OCI-LY1 (cell line): ENCODE data around the gene RNF214.

Experiments
- H2AFZ ChIP-seq: fragments of 200-600 bp; sonication (generic), shearing (Covaris generic); 2 replicates; pipeline ENCODE4 v1.6.0; 2014; ENCODE audit warnings: antibody characterized with exemption, mild to moderate bottlenecking, low read length
- H3F3A ChIP-seq: fragments of 200-600 bp; sonication (generic), shearing (Covaris generic); 2 replicates; pipeline ENCODE4 v1.6.0; 2014; ENCODE audit warnings: mild to moderate bottlenecking, antibody characterized with exemption, low read length, moderate library complexity; ENCODE audit not compliant: insufficient read depth
- H3K27ac ChIP-seq: fragments of 200-600 bp; sonication (generic); 2 replicates; pipeline ENCODE4 v1.5.1; 2014; ENCODE audit warnings: low read length, mixed run types, mild to moderate bottlenecking, low read depth; ENCODE audit not compliant: poor library complexity, severe bottlenecking
- H3K27me3 ChIP-seq: fragments of 200-600 bp; sonication (generic); 2 replicates; pipeline ENCODE4 v1.6.0; 2014; ENCODE audit warnings: antibody characterized with exemption, mild to moderate bottlenecking, low read length, moderate library complexity; ENCODE audit not compliant: insufficient read depth
- H3K36me3 ChIP-seq: fragments of 200-600 bp; sonication (generic); 2 replicates; pipeline ENCODE4 v1.6.1; 2014; ENCODE audit warnings: mild to moderate bottlenecking, antibody characterized with exemption, low read length, moderate library complexity, mixed read lengths; ENCODE audit not compliant: insufficient read depth
- H3K4me1 ChIP-seq: fragments of 200-600 bp; sonication (generic); 2 replicates; pipeline ENCODE4 v1.5.1; 2014; ENCODE audit warnings: mild to moderate bottlenecking, low read length, moderate library complexity; ENCODE audit not compliant: insufficient read depth, severe bottlenecking
- H3K4me2 ChIP-seq: fragments of 200-600 bp; sonication (generic), shearing (Covaris generic); 2 replicates; pipeline ENCODE4 v1.6.1; 2014; ENCODE audit warnings: low read length
- H3K4me3 ChIP-seq: fragments of 200-600 bp; sonication (generic); 2 replicates; pipeline ENCODE4 v1.5.1; 2014; ENCODE audit warnings: low read length, low read depth, mild to moderate bottlenecking, mixed read lengths; ENCODE audit not compliant: poor library complexity, severe bottlenecking
- H3K79me2 ChIP-seq: fragments of 200-600 bp; shearing (Covaris generic); 2 replicates; pipeline ENCODE4 v1.6.1; 2016; ENCODE audit warnings: mixed run types, low read length, mixed read lengths; ENCODE audit not compliant: insufficient read depth
- H3K9ac ChIP-seq: fragments of 200-600 bp; sonication (generic), shearing (Covaris generic); 2 replicates; pipeline ENCODE4 v1.6.1; 2014; ENCODE audit warnings: mild to moderate bottlenecking, low read length, mixed read lengths
- H3K9me2 ChIP-seq: fragments of 200-600 bp; sonication (generic), shearing (Covaris generic); 2 replicates; pipeline ENCODE4 v1.6.1; 2014; ENCODE audit warnings: low read depth, mild to moderate bottlenecking, low read length, mixed read lengths
- H3K9me3 ChIP-seq: fragments of 200-600 bp; shearing (Covaris generic); 2 replicates; pipeline ENCODE4 v1.6.1; 2014; ENCODE audit warnings: low read length, mixed read lengths
- H4K20me1 ChIP-seq: fragments of 200-600 bp; sonication (generic), shearing (Covaris generic); 2 replicates; pipeline ENCODE4 v1.6.0; 2016; ENCODE audit warnings: mild to moderate bottlenecking, low read length; ENCODE audit not compliant: insufficient read depth
- EZH2 ChIP-seq: fragments of 200-600 bp; sonication (generic), shearing (Covaris generic); IDR thresholded peaks from 2 replicates; pipeline ENCODE4 v1.8.0; 2017; ENCODE audit warnings: borderline replicate concordance, mixed run types, mild to moderate bottlenecking, antibody characterized with exemption, low read length, moderate library complexity, mixed read lengths
- TF ChIP-seq, protein P1 (sequence below): fragments of 200-600 bp; sonication (generic), shearing (Covaris generic); IDR thresholded peaks from 2 replicates; pipeline ENCODE4 v1.5.1; 2017; ENCODE audit warnings: mild to moderate bottlenecking, antibody characterized with exemption, low read length, moderate library complexity, mixed read lengths

RNF214 gene

DNA sequence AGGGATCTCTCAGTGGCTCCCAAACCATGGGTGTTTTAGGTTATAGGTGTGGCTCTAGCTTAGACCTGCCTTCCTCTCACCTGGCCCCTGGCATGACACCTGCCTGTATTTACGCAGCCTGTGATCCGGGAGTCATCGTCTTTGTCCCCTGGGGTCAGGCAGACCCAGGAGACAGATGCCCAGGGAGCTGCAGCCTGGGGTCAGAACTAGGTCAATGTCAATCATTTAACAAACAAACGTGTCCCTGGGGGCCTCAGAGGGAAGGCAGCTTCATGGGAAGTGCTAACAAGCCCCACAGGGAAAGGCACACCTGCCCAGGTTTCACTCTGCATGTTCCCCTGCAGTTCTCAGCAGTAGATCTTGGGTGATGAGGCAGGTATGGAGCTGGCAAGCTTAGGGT, 70.6 kb downstream of the RNF214 start:
- Histone ChIP-seq H3K4me1 (no peaks in the 10 kb centered on the region), H3K36me3 (no peaks in the 10 kb centered on the region)

DNA sequence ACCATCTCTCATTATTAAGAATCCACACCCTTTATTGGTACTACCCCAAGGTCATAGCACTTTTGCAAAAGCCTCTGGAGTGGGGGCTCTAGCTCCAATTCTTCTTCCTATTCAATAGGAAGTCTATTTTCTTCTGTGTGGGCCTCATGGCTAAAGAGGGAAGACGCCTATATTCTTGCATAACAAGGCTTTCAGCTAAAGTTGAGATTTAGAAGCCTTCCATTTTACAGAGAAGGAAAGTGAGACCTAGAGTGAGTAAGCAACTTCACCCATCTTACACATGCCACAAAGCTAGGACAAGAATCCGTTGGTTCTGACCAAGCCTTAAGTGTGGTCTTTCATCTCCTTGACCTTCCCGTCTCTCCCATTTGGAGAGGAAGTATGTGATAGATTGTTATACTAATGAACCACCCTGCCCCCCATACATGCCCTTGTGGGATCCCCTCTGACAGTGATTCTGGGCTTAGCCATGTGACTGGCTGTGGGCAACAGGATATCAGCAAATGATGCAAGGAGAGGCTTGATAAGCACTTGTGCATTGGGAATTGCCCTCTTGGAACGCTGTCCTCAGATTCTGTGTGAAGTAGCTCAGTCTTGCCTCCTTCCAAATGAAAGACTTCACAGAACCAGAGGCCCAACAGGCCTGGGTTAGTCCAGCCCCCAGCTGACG, 71.3 kb downstream of the RNF214 start:
- no peak overlapping the region for H3K27ac ChIP-seq
- no peaks in the 10 kb centered on the region for H3K9me3 ChIP-seq
- H3K4me1 ChIP-seq: no peaks in the 10 kb centered on the region
- H3K9me2 ChIP-seq: no peaks in the 10 kb centered on the region
- no peak overlapping the region for H2AFZ ChIP-seq
- no peak overlapping the region for H3K4me3 ChIP-seq
- no peak overlapping the region for H3K4me2 ChIP-seq
- H3K27me3 ChIP-seq: no peaks in the 10 kb centered on the region
- no peak overlapping the region for H3K9ac ChIP-seq
- TF ChIP-seq, protein P1, sequence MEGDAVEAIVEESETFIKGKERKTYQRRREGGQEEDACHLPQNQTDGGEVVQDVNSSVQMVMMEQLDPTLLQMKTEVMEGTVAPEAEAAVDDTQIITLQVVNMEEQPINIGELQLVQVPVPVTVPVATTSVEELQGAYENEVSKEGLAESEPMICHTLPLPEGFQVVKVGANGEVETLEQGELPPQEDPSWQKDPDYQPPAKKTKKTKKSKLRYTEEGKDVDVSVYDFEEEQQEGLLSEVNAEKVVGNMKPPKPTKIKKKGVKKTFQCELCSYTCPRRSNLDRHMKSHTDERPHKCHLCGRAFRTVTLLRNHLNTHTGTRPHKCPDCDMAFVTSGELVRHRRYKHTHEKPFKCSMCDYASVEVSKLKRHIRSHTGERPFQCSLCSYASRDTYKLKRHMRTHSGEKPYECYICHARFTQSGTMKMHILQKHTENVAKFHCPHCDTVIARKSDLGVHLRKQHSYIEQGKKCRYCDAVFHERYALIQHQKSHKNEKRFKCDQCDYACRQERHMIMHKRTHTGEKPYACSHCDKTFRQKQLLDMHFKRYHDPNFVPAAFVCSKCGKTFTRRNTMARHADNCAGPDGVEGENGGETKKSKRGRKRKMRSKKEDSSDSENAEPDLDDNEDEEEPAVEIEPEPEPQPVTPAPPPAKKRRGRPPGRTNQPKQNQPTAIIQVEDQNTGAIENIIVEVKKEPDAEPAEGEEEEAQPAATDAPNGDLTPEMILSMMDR: no peak
- no peak for TF ChIP-seq EZH2
- H3K36me3 ChIP-seq: no peaks in the 10 kb centered on the region
- no peaks in the 10 kb centered on the region for H3F3A ChIP-seq
- H4K20me1 ChIP-seq: no peaks in the 10 kb centered on the region
- no peaks in the 10 kb centered on the region for H3K79me2 ChIP-seq

More for the DNA sequence above, 70.6 kb downstream of the RNF214 start:
- Histone ChIP-seq H3K4me2 (no peak overlapping the region), H3K9me3 (no peaks in the 10 kb centered on the region), H3K79me2 (no peaks in the 10 kb centered on the region), H3K4me3 (no peak overlapping the region), H3K27me3 (no peaks in the 10 kb centered on the region), H3K27ac (no peak overlapping the region), H3K9me2 (no peaks in the 10 kb centered on the region), H3F3A (no peaks in the 10 kb centered on the region), H3K9ac (no peak overlapping the region), H2AFZ (no peak overlapping the region), H4K20me1 (no peaks in the 10 kb centered on the region)
- no peak for TF ChIP-seq EZH2
- TF ChIP-seq, protein P1: no peak

DNA sequence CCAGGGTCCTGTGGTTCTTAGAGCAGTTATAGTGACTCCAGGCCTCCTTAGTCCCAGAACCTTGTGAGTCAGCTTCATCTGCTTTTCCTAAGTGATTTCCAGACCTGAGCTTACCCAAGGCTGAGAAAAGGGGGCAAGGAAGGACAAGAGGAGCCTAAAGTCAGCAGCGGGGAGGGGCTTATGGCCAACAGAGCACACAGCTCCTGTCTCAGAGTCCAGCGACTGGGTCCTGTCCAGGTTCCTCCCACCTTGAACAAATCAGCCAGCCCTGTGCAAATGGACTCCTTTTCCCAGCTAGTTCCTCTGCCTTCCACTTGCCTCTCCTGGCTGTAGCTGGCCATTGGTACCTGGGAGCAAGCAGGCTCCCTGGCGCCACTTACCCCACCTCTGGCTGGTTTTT, 72.7 kb downstream of the RNF214 start:
- Histone ChIP-seq H3K4me2 (no peak overlapping the region), H3K9me3 (no peaks in the 10 kb centered on the region), H3K27ac (no peak overlapping the region), H3K9me2 (no peaks in the 10 kb centered on the region), H3K4me3 (no peak overlapping the region), H2AFZ (no peak overlapping the region), H3K36me3 (no peaks in the 10 kb centered on the region), H3K27me3 (no peaks in the 10 kb centered on the region), H3K4me1 (no peaks in the 10 kb centered on the region), H4K20me1 (no peaks in the 10 kb centered on the region), H3F3A (no peaks in the 10 kb centered on the region), H3K79me2 (no peaks in the 10 kb centered on the region), H3K9ac (no peak overlapping the region)
- TF ChIP-seq, protein P1: no peak
- no peak for TF ChIP-seq EZH2
